Measurements from ENCODE around the gene RSAD1.

GRCh38 chr17:50468304-50469207 is 10.1 kb upstream of the RSAD1 start, which contains the start of gene CHAD:
- TF ChIP-seq GATA3 (IDR thresholded peaks at IDR 0.05; ENCODE audit: low read depth, low read length) (no peak), GATA2 (IDR thresholded peaks at IDR 0.05; ENCODE audit: low read depth, low read length) (no peak)

All from SH-SY5Y (cell line).